ENCODE results near the gene ANKRD33B.

Gene ANKRD33B

GRCh38 chr5:10684303-10685086 is 120.6 kb downstream of the ANKRD33B start:
- Histone ChIP-seq H3K79me2 (ENCODE audit: low read length) (no peaks in the 10 kb centered on the region), H3K4me3 (ENCODE audit: low read length) (no peak overlapping the region), H2AFZ (ENCODE audit: low read length) (no peak overlapping the region), H3F3A (ENCODE audit: insufficient read depth, low read length) (no peaks in the 10 kb centered on the region), H3K27ac (ENCODE audit: low read length) (no peak overlapping the region), H3K9me3 (replicated peaks; ENCODE audit: insufficient read depth, low read length) (no peaks in the 10 kb centered on the region), H3K27me3 (replicated peaks; ENCODE audit: insufficient read depth, low read length) (no peaks in the 10 kb centered on the region), H3K36me3 (replicated peaks; ENCODE audit: insufficient read depth, low read length) (no peaks in the 10 kb centered on the region), H3K9me2 (replicated peaks; ENCODE audit: insufficient read depth, low read length) (no peaks in the 10 kb centered on the region), H3K4me1 (ENCODE audit: low read length) (no peaks in the 10 kb centered on the region), H4K20me1 (ENCODE audit: insufficient read depth, low read length) (no peaks in the 10 kb centered on the region), H3K9ac (ENCODE audit: low read length) (no peak overlapping the region), H3K4me2 (ENCODE audit: low read depth, low read length) (no peak overlapping the region)
- TF ChIP-seq, protein P1, sequence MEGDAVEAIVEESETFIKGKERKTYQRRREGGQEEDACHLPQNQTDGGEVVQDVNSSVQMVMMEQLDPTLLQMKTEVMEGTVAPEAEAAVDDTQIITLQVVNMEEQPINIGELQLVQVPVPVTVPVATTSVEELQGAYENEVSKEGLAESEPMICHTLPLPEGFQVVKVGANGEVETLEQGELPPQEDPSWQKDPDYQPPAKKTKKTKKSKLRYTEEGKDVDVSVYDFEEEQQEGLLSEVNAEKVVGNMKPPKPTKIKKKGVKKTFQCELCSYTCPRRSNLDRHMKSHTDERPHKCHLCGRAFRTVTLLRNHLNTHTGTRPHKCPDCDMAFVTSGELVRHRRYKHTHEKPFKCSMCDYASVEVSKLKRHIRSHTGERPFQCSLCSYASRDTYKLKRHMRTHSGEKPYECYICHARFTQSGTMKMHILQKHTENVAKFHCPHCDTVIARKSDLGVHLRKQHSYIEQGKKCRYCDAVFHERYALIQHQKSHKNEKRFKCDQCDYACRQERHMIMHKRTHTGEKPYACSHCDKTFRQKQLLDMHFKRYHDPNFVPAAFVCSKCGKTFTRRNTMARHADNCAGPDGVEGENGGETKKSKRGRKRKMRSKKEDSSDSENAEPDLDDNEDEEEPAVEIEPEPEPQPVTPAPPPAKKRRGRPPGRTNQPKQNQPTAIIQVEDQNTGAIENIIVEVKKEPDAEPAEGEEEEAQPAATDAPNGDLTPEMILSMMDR (IDR thresholded peaks at IDR 0.05; ENCODE audit: low read length), result no peak
- TF ChIP-seq EZH2phosphoT487 (IDR thresholded peaks at IDR 0.05; ENCODE audit: low read length), result no peak
- TF ChIP-seq EZH2 (optimal IDR thresholded peaks at IDR 0.05; ENCODE audit: low read depth, low read length), result no peak
- no peak for DNase-seq

DNA sequence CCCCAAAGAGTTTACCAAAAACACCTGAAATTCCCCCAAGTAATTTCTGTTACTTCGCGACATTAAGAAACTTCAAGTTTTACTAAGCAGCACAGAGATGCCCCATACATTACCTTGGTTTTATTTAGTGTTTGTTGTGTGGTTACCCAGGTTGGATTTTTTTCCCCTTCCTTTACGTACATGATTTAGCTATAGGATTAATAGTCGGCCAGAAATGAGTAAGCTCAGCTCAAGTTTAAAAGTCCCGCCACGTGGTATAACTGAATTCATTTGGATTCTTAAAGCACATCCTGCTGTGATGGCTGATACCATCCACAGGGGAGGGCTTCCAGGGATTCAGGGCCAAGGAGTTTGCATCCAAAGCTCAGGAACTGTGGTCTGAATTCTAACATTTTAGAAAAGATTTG is 121.2 kb downstream of the ANKRD33B start:
- no peak overlapping the region for H3K4me3 ChIP-seq (ENCODE audit: low read length)
- no peaks in the 10 kb centered on the region for H4K20me1 ChIP-seq (ENCODE audit: insufficient read depth, low read length)
- H3K27ac ChIP-seq (ENCODE audit: low read length), result no peak overlapping the region
- H3K9ac ChIP-seq (ENCODE audit: low read length), result no peak overlapping the region
- no peaks in the 10 kb centered on the region for H3K79me2 ChIP-seq (ENCODE audit: low read length)
- H3F3A ChIP-seq (ENCODE audit: insufficient read depth, low read length), result no peaks in the 10 kb centered on the region
- no peaks in the 10 kb centered on the region for H3K36me3 ChIP-seq (replicated peaks; ENCODE audit: insufficient read depth, low read length)
- no peak overlapping the region for H3K4me2 ChIP-seq (ENCODE audit: low read depth, low read length)
- no peaks in the 10 kb centered on the region for H3K9me2 ChIP-seq (replicated peaks; ENCODE audit: insufficient read depth, low read length)
- no peak overlapping the region for H2AFZ ChIP-seq (ENCODE audit: low read length)
- H3K4me1 ChIP-seq (ENCODE audit: low read length), result no peaks in the 10 kb centered on the region
- DNase-seq, result no peak
- H3K9me3 ChIP-seq (replicated peaks; ENCODE audit: insufficient read depth, low read length), result no peaks in the 10 kb centered on the region
- TF ChIP-seq EZH2 (optimal IDR thresholded peaks at IDR 0.05; ENCODE audit: low read depth, low read length) (no peak), EZH2phosphoT487 (IDR thresholded peaks at IDR 0.05; ENCODE audit: low read length) (no peak)
- TF ChIP-seq, protein P1 (IDR thresholded peaks at IDR 0.05; ENCODE audit: low read length), result no peak
- no peaks in the 10 kb centered on the region for H3K27me3 ChIP-seq (replicated peaks; ENCODE audit: insufficient read depth, low read length)

DNA sequence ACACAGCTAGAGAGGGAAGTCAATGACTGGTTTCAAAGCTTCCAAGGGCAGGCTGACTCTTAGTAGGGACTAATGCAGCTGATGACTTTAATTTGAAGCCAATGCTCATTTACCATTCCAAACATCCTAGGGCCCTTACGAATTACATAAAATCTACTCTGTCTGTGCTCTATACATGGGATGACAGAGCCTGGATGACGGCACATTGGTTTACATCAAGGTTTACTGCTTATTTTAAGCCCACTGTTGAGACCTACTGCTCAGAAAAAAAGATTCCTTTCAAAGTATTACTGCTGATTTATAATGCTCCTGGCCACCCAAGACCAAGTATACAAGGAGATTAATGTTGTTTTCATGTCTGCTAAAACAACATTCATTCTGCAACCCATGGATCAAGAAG is 123.0 kb downstream of the ANKRD33B start:
- Histone ChIP-seq H3K79me2 (ENCODE audit: low read length) (no peaks in the 10 kb centered on the region), H3K9me2 (replicated peaks; ENCODE audit: insufficient read depth, low read length) (no peaks in the 10 kb centered on the region), H3K4me2 (ENCODE audit: low read depth, low read length) (no peak overlapping the region), H3K27me3 (replicated peaks; ENCODE audit: insufficient read depth, low read length) (no peaks in the 10 kb centered on the region), H3K9me3 (replicated peaks; ENCODE audit: insufficient read depth, low read length) (no peaks in the 10 kb centered on the region), H3K4me1 (ENCODE audit: low read length) (no peaks in the 10 kb centered on the region), H3K36me3 (replicated peaks; ENCODE audit: insufficient read depth, low read length) (no peaks in the 10 kb centered on the region), H3F3A (ENCODE audit: insufficient read depth, low read length) (no peaks in the 10 kb centered on the region), H3K9ac (ENCODE audit: low read length) (no peak overlapping the region), H4K20me1 (ENCODE audit: insufficient read depth, low read length) (no peaks in the 10 kb centered on the region), H3K27ac (ENCODE audit: low read length) (no peak overlapping the region), H2AFZ (ENCODE audit: low read length) (no peak overlapping the region), H3K4me3 (ENCODE audit: low read length) (no peak overlapping the region)
- TF ChIP-seq EZH2phosphoT487 (IDR thresholded peaks at IDR 0.05; ENCODE audit: low read length) (no peak), EZH2 (optimal IDR thresholded peaks at IDR 0.05; ENCODE audit: low read depth, low read length) (no peak)
- TF ChIP-seq, protein P1 (IDR thresholded peaks at IDR 0.05; ENCODE audit: low read length), result no peak
- DNase-seq, result no peak

All from MM.1S (cell line).